B cell (primary cell): ENCODE results near the gene MED20. TPM values are rescaled to one million over a fixed set of nuclear protein-coding genes. Genes with fewer than 3 reads are reported as not detected.

Source experiments
- ATAC-seq: fragments of 200-7000 bp; cut with Tn5 transposase; one replicate; pipeline ENCODE4 v1.10.0; 2021; ENCODE audit warnings: low read depth, mild to moderate bottlenecking, moderate number of reproducible peaks, moderate library complexity
- CTCF ChIA-PET: fragments of 350-600 bp; sonication (Branson Sonifier 250); formaldehyde crosslinking; loops from one replicate; lab custom pipeline; 2021; ENCODE audit warnings: antibody characterized with exemption, inconsistent platforms; lab: Charles Lee
- POLR2A ChIA-PET: fragments of 350-600 bp; sonication (Branson Sonifier 250); formaldehyde crosslinking; loops from one replicate; lab custom pipeline; 2021; ENCODE audit warnings: antibody characterized with exemption; lab: Charles Lee
- DNase-seq: peaks from one replicate; pipeline ENCODE4 v3.0.0; 2013
- H2AFZ ChIP-seq: 2 replicates; pipeline ENCODE4 v1.6.1; 2012; ENCODE audit warnings: mild to moderate bottlenecking, low read depth, low read length; ENCODE audit not compliant: insufficient read depth, poor library complexity, severe bottlenecking
- H3K27ac ChIP-seq, 2 donors: 1 replicate in 1 of 2; 2 replicates in 1 of 2; pipeline ENCODE4 v1.5.1; 2012 to 2013; ENCODE audit warnings: low read length in 2 of 2, mild to moderate bottlenecking in 2 of 2, moderate library complexity in 1 of 2
- H3K27me3 ChIP-seq, 4 experiments: fragments of 200-600 bp in 1 of 4; sonication (generic) in 1 of 4; replicated peaks in 1 of 4; 1 replicate in 2 of 4; 2 replicates in 2 of 4; pipeline versions ENCODE4 v1.6.1 to v1.7.0; 2013 to 2016; ENCODE audit warnings: low read length in 3 of 4, mild to moderate bottlenecking in 2 of 4, mixed read lengths in 1 of 4, moderate library complexity in 1 of 4; ENCODE audit not compliant: insufficient read depth in 4 of 4, control insufficient read depth in 3 of 4; ENCODE audit errors: control extremely low read depth in 1 of 4
- H3K36me3 ChIP-seq, 2 experiments: replicated peaks in 1 of 2; 1 replicate in 1 of 2; 2 replicates in 1 of 2; pipeline versions ENCODE4 v1.6.1 to v1.7.1; 2013; ENCODE audit warnings: low read length in 1 of 2; ENCODE audit not compliant: insufficient read depth in 2 of 2, control insufficient read depth in 1 of 2; ENCODE audit errors: control extremely low read depth in 1 of 2, extremely low read depth in 1 of 2
- H3K4me1 ChIP-seq, 2 donors: fragments of 200-600 bp in 1 of 2; sonication (generic) in 1 of 2; 1 replicate in 1 of 2; 2 replicates in 1 of 2; pipeline versions ENCODE4 v1.5.1 to v1.6.1; 2013 to 2017; ENCODE audit warnings: low read length in 2 of 2; ENCODE audit not compliant: control insufficient read depth in 2 of 2, insufficient read depth in 2 of 2
- H3K4me2 ChIP-seq: replicated peaks from 2 replicates; pipeline ENCODE3; 2012; ENCODE audit warnings: mild to moderate bottlenecking, low read depth, low read length; ENCODE audit not compliant: poor library complexity, severe bottlenecking
- H3K4me3 ChIP-seq, 5 experiments: fragments of 200-600 bp in 1 of 5; sonication (generic) in 1 of 5; 1 replicate in 3 of 5; 2 replicates in 2 of 5; pipeline versions ENCODE4 v1.5.1 to v1.7.0; 2011 to 2016; ENCODE audit warnings: low read length in 4 of 5, mild to moderate bottlenecking in 4 of 5, low read depth in 2 of 5, control low read depth in 1 of 5, moderate library complexity in 1 of 5; ENCODE audit not compliant: insufficient read depth in 1 of 5; ENCODE audit errors: control extremely low read depth in 1 of 5, extremely low read depth in 1 of 5
- H3K79me2 ChIP-seq: fragments of 200-600 bp; sonication (generic); one replicate; pipeline ENCODE4 v1.6.0; 2016; ENCODE audit warnings: low read length; ENCODE audit not compliant: control insufficient read depth, insufficient read depth
- H3K9ac ChIP-seq: fragments of 200-600 bp; sonication (generic); 2 replicates; pipeline ENCODE4 v1.6.1; 2017; ENCODE audit warnings: mild to moderate bottlenecking, low read length, moderate library complexity
- H3K9me3 ChIP-seq, 3 donors: one replicate each; pipeline versions ENCODE4 v1.6.1 to v1.7.1; 2013; ENCODE audit warnings: low read length in 2 of 3; ENCODE audit not compliant: control insufficient read depth in 2 of 3, insufficient read depth in 1 of 3; ENCODE audit errors: control extremely low read depth in 1 of 3
- H4K20me1 ChIP-seq: 2 replicates; pipeline ENCODE4 v1.6.0; 2012; ENCODE audit warnings: mild to moderate bottlenecking, low read length; ENCODE audit not compliant: insufficient read depth, control insufficient read depth, poor library complexity, severe bottlenecking
- H3K27ac Mint-ChIP-seq: one replicate; pipeline ENCODE4 v1.8.0; 2021; ENCODE audit warnings: mixed read lengths
- H3K27me3 Mint-ChIP-seq: one replicate; pipeline ENCODE4 v1.8.0; 2021; ENCODE audit warnings: mixed read lengths
- H3K4me1 Mint-ChIP-seq: one replicate; pipeline ENCODE4 v1.8.0; 2021; ENCODE audit warnings: mixed read lengths
- H3K4me3 Mint-ChIP-seq: one replicate; pipeline ENCODE4 v1.8.0; 2021; ENCODE audit warnings: mixed read lengths
- H3K9me3 Mint-ChIP-seq: one replicate; pipeline ENCODE4 v1.8.0; 2022; ENCODE audit warnings: mixed read lengths; ENCODE audit not compliant: insufficient read depth
- EZH2 ChIP-seq: IDR thresholded peaks from 2 replicates; pipeline ENCODE4 v1.6.1; 2012; ENCODE audit warnings: borderline replicate concordance, low read depth, mild to moderate bottlenecking, moderate library complexity, low read length; ENCODE audit not compliant: insufficient read depth, poor library complexity, severe bottlenecking
- WGBS: methylation state at CpG from one replicate; pipeline ENCODE4 v1.1.5; 2013; ENCODE audit warnings: missing lambda C conversion rate; ENCODE audit not compliant: insufficient coverage; 5-methylcytosine and 5-hydroxymethylcytosine counted together
- intact Hi-C: fragments of 100-400 bp; cut with micrococcal nuclease; formaldehyde crosslinking; loops from one replicate; pipeline ENCODE4 v1.10.0; 2022
- polyA plus RNA-seq: library from polyadenylated mRNA; depleted of rRNA; stranded (reverse); fragments of >200 nt; gene quantifications from 2 replicates; pipeline ENCODE4 v1.2.3, GENCODE V29; 2012
- total RNA-seq, 2 donors: library from RNA; stranded (reverse); fragments of 120-200 nt in 1 of 2; gene quantifications; 1 replicate in 1 of 2; 2 replicates in 1 of 2; pipeline versions ENCODE4 v1.2.3 to v1.2.4, GENCODE V29; 2013 to 2022
- TF ChIP-seq, protein P1 (sequence below): fragments of 200-600 bp; IDR thresholded peaks from one replicate; pipeline ENCODE4 v1.8.0; 2022; ENCODE audit warnings: antibody characterized with exemption, mild to moderate bottlenecking

The MED20 gene
- total and polyA plus RNA-seq, 2 donors (not counting 1 experiment from before 2014, with no cell fraction given), result 4.6 to 18.2 TPM

DNA sequence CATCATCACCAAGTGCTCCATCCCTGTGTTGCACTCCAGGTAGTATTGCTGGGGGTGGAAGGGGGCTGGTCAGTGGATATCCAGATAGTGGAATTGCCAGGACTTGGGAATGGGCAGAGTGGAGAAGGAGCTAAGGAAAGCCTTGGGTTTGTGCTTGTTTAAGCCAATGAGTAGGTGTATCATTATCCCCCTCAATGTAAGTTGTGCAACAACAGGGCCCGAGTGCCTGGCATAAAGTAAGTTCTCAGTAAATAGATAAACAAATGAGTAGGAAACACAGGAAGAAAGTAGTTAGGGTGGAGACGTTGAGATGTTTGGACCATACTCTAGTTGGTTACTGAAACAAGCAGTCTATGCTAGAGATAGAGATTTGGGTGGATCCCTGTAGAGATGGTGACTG lies 10.9 kb upstream of the MED20 start:
- CTCF ChIA-PET, result interaction anchor here (0.6 to 12.5 kb wide), 3 partner anchors 11 to 113 kb away, joined by 3 to 263 read pairs (median 6); partner anchors contain the start of genes BYSL, MED20 and TAF8
- no peak for ATAC-seq
- no peak for DNase-seq
- no peak for TF ChIP-seq EZH2
- TF ChIP-seq, protein P1, sequence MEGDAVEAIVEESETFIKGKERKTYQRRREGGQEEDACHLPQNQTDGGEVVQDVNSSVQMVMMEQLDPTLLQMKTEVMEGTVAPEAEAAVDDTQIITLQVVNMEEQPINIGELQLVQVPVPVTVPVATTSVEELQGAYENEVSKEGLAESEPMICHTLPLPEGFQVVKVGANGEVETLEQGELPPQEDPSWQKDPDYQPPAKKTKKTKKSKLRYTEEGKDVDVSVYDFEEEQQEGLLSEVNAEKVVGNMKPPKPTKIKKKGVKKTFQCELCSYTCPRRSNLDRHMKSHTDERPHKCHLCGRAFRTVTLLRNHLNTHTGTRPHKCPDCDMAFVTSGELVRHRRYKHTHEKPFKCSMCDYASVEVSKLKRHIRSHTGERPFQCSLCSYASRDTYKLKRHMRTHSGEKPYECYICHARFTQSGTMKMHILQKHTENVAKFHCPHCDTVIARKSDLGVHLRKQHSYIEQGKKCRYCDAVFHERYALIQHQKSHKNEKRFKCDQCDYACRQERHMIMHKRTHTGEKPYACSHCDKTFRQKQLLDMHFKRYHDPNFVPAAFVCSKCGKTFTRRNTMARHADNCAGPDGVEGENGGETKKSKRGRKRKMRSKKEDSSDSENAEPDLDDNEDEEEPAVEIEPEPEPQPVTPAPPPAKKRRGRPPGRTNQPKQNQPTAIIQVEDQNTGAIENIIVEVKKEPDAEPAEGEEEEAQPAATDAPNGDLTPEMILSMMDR, result no peak
- Histone ChIP-seq H3K4me3 (no peak overlapping the region), H4K20me1 (peaks cover 56% of the 10 kb centered on the region), H3K9me3 (no peaks in the 10 kb centered on the region), H3K4me2 (no peak overlapping the region), H3K36me3 (peaks cover 11 to 87% of the 10 kb centered on the region in 2 experiments), H3K4me1 (peaks cover 23 to 26% of the 10 kb centered on the region in 2 donors), H3K9ac (no peak overlapping the region), H3K27me3 (no peaks in the 10 kb centered on the region), H3K27ac (no peak overlapping the region), H2AFZ (no peak overlapping the region), H3K79me2 (peaks cover 26% of the 10 kb centered on the region)
- 64% methylated on average over 1 of the region's 2 CpGs for WGBS
- intact Hi-C loops, result no loop called here
- Mint-ChIP-seq H3K4me3 (no peak overlapping the region), H3K4me1 (peaks cover 26% of the 10 kb centered on the region), H3K27me3 (no peaks in the 10 kb centered on the region), H3K9me3 (no peaks in the 10 kb centered on the region), H3K27ac (peak overlapping the region; percentile 3)
- POLR2A ChIA-PET, result no interaction called here

DNA sequence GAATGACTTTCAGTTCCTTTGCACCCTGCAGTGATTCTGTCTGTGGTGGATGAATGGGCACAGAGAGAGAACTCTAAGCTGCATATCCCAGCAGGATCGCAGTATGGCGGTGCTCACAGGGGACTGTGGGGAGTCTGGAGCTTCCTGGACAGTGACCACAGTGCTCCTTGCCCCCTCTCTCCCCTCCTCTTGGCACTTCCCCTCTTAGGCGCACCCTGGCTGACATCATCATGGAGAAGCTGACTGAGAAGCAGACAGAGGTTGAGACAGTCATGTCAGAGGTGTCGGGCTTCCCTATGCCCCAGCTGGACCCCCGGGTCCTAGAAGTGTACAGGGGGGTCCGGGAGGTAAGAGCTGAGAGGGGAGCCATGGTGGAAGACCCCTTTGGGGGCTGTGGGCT lies 9.0 kb upstream of the MED20 start:
- ATAC-seq (no peak), DNase-seq (no peak)
- POLR2A ChIA-PET, result no interaction called here
- Mint-ChIP-seq H3K27ac (peak overlapping the region; percentile 15), H3K4me1 (peaks cover 13% of the 10 kb centered on the region), H3K9me3 (no peaks in the 10 kb centered on the region), H3K4me3 (no peak overlapping the region), H3K27me3 (no peaks in the 10 kb centered on the region)
- H2AFZ ChIP-seq, result no peak overlapping the region
- H3K27me3 ChIP-seq, result no peaks in the 10 kb centered on the region
- no peak overlapping the region for H3K9ac ChIP-seq
- CTCF ChIA-PET, result interaction anchor here (1.6 to 2.3 kb wide), 2 partner anchors 9 to 115 kb away, joined by 7 to 12 read pairs; partner anchors contain the start of genes BYSL and MED20
- peaks cover 38% of the 10 kb centered on the region for H4K20me1 ChIP-seq
- H3K27ac ChIP-seq, result no peak overlapping the region
- intact Hi-C loops, result no loop called here
- H3K4me1 ChIP-seq, result peaks cover 5 to 7% of the 10 kb centered on the region in 2 donors
- peaks cover 17% of the 10 kb centered on the region for H3K79me2 ChIP-seq
- no peak overlapping the region for H3K4me2 ChIP-seq
- no peak for TF ChIP-seq EZH2
- TF ChIP-seq, protein P1, result no peak
- WGBS, result 94% methylated on average over 4 of the region's 6 CpGs
- no peak overlapping the region for H3K4me3 ChIP-seq
- H3K36me3 ChIP-seq, result peaks cover 11 to 76% of the 10 kb centered on the region in 2 experiments
- H3K9me3 ChIP-seq, result no peaks in the 10 kb centered on the region
